GM04503 (cell line): ENCODE measurements around the gene HSPB8.
"Not testable (repeated sequence)": the region's sequence is repeated elsewhere in the genome, so short reads cannot be mapped to it uniquely, and the experiment has no call there.

Experiments
- DNase-seq: peaks from one replicate; pipeline ENCODE4 v3.0.0-alpha.2; 2012; ENCODE audit warnings: low read depth

Gene HSPB8

GRCh38 chr12:119206348-119207062 lies 27.8 kb downstream of the HSPB8 start:
- no peak for DNase-seq

GRCh38 chr12:119207063-119207560 lies 28.4 kb downstream of the HSPB8 start:
- DNase-seq, result no peak

- DNase-seq, result peak; percentile 75
These were observed 29.9 kb downstream of the HSPB8 start for GRCh38 chr12:119208626-119209061.

- no peak for DNase-seq
These were observed 33.2 kb downstream of the HSPB8 start for GRCh38 chr12:119211884-119212283.

- no peak for DNase-seq
These were observed 37.4 kb downstream of the HSPB8 start for GRCh38 chr12:119216084-119216483.

- not testable (repeated sequence) for DNase-seq
These were observed 40.1 kb downstream of the HSPB8 start for GRCh38 chr12:119218875-119219274.

- DNase-seq, result no peak
These were observed 43.7 kb downstream of the HSPB8 start for GRCh38 chr12:119222222-119222951.

GRCh38 chr12:119225454-119225853 lies 46.7 kb downstream of the HSPB8 start:
- DNase-seq, result no peak

- no peak for DNase-seq
These were observed 48.6 kb downstream of the HSPB8 start for GRCh38 chr12:119227292-119227691.

- DNase-seq, result no peak
These were observed 50.5 kb downstream of the HSPB8 start for GRCh38 chr12:119229205-119229604.

- DNase-seq, result no peak
These were observed 51.1 kb downstream of the HSPB8 start for GRCh38 chr12:119229837-119230236.

GRCh38 chr12:119230807-119231206 lies 52.1 kb downstream of the HSPB8 start:
- no peak for DNase-seq

GRCh38 chr12:119231774-119232173 lies 53.0 kb downstream of the HSPB8 start:
- DNase-seq, result no peak

GRCh38 chr12:119235197-119235751 lies 56.5 kb downstream of the HSPB8 start:
- DNase-seq, result no peak

GRCh38 chr12:119236372-119236771 lies 57.6 kb downstream of the HSPB8 start:
- DNase-seq, result no peak

GRCh38 chr12:119239040-119239439 lies 60.3 kb downstream of the HSPB8 start:
- no peak for DNase-seq

GRCh38 chr12:119241049-119241448 lies 62.3 kb downstream of the HSPB8 start:
- no peak for DNase-seq

- no peak for DNase-seq
These were observed 62.9 kb downstream of the HSPB8 start for GRCh38 chr12:119241580-119242169.
